Keratinocyte (primary cell): ENCODE results near the gene ARMC8.
A peak's percentile ranks its signal among the peaks of the same experiment; 100 is the strongest.

ENCODE experiments used
- EZH2 ChIP-seq: IDR thresholded peaks from one replicate; pipeline ENCODE4 v1.6.1; 2012; ENCODE audit warnings: inconsistent platforms, mild to moderate bottlenecking, low read length, moderate library complexity
- TF ChIP-seq, protein P1 (sequence below), 3 experiments: IDR thresholded peaks in 1 of 3; conservative IDR thresholded peaks in 1 of 3; optimal IDR thresholded peaks in 1 of 3; 2 replicates in 2 of 3; 3 replicates in 1 of 3; pipeline versions ENCODE3 to v1.5.1; 2011; ENCODE audit warnings: low read length in 3 of 3, mild to moderate bottlenecking in 3 of 3, moderate library complexity in 2 of 3, control low read depth in 1 of 3, inconsistent platforms in 1 of 3; ENCODE audit not compliant: insufficient read depth in 2 of 3; ENCODE audit errors: extremely low read depth in 1 of 3

- TF ChIP-seq, protein P1, sequence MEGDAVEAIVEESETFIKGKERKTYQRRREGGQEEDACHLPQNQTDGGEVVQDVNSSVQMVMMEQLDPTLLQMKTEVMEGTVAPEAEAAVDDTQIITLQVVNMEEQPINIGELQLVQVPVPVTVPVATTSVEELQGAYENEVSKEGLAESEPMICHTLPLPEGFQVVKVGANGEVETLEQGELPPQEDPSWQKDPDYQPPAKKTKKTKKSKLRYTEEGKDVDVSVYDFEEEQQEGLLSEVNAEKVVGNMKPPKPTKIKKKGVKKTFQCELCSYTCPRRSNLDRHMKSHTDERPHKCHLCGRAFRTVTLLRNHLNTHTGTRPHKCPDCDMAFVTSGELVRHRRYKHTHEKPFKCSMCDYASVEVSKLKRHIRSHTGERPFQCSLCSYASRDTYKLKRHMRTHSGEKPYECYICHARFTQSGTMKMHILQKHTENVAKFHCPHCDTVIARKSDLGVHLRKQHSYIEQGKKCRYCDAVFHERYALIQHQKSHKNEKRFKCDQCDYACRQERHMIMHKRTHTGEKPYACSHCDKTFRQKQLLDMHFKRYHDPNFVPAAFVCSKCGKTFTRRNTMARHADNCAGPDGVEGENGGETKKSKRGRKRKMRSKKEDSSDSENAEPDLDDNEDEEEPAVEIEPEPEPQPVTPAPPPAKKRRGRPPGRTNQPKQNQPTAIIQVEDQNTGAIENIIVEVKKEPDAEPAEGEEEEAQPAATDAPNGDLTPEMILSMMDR (optimal IDR thresholded peaks at IDR 0.05 in 1 of 3, IDR thresholded peaks at IDR 0.05 in 1 of 3, conservative IDR thresholded peaks at IDR 0.05 in 1 of 3; ENCODE audit: extremely low read depth in 1 of 3, insufficient read depth in 2 of 3, low read length in 3 of 3), result peak in 2 of 3 experiments; percentile 31 to 45
- no peak for TF ChIP-seq EZH2
These were observed 97.9 kb downstream of the ARMC8 start for GRCh38 chr3:138284957-138285477.
